Calu3 (cell line): ENCODE results near the gene SRSF10. TPM values are rescaled to one million over a fixed set of nuclear protein-coding genes. Genes with fewer than 3 reads are reported as not detected.

Source experiments
- BruUV-seq: library from RNA; stranded (reverse); fragments of 400-500 nt; replicated peaks from 2 replicates; lab custom pipeline; 2021; lab: Mats Ljungman, UMichigan
- CTCF ChIA-PET: fragments of 300-600 bp; sonication (Branson Sonifier 250); formaldehyde crosslinking; loops from one replicate; lab custom pipeline; 2022; ENCODE audit warnings: antibody characterized with exemption; lab: Charles Lee
- DNase-seq: peaks from one replicate; pipeline ENCODE4 v3.0.0; 2022
- H3K27ac Mint-ChIP-seq: one replicate; pipeline ENCODE4 v1.8.0; 2022; ENCODE audit warnings: mixed read lengths; ENCODE audit not compliant: unreplicated experiment
- H3K27me3 Mint-ChIP-seq: one replicate; pipeline ENCODE4 v1.8.0; 2022; ENCODE audit warnings: mixed read lengths; ENCODE audit not compliant: unreplicated experiment
- H3K36me3 Mint-ChIP-seq: one replicate; pipeline ENCODE4 v1.8.0; 2022; ENCODE audit warnings: mild to moderate bottlenecking, moderate library complexity, mixed read lengths; ENCODE audit not compliant: insufficient read depth, unreplicated experiment
- H3K4me1 Mint-ChIP-seq: one replicate; pipeline ENCODE4 v1.8.0; 2022; ENCODE audit warnings: mild to moderate bottlenecking, low read depth, mixed read lengths; ENCODE audit not compliant: unreplicated experiment
- H3K4me3 Mint-ChIP-seq: one replicate; pipeline ENCODE4 v1.8.0; 2022; ENCODE audit warnings: mild to moderate bottlenecking, low read depth, moderate library complexity, mixed read lengths; ENCODE audit not compliant: unreplicated experiment
- H3K9me3 Mint-ChIP-seq: one replicate; pipeline ENCODE4 v1.8.0; 2022; ENCODE audit warnings: low read depth, mixed read lengths; ENCODE audit not compliant: unreplicated experiment
- CTCF ChIP-seq: fragments of 200-600 bp; IDR thresholded peaks from one replicate; pipeline ENCODE4 v1.8.0; 2022; ENCODE audit warnings: antibody characterized with exemption; ENCODE audit not compliant: unreplicated experiment
- intact Hi-C: fragments of 100-400 bp; cut with micrococcal nuclease; formaldehyde crosslinking; loops from one replicate; pipeline ENCODE4 v1.10.0; 2022; ENCODE audit not compliant: unreplicated experiment
- microRNA-seq: library from miRNA; unstranded; fragments of <30 nt; microRNA quantifications from one replicate; pipeline ENCODE4 v1.2.0, GENCODE V29; 2022
- total RNA-seq: library from RNA; stranded (reverse); gene quantifications from 2 replicates; pipeline ENCODE4 v1.2.3, GENCODE V29; 2022

The SRSF10 gene
- total RNA-seq, 1 experiment from 2014 or later, result 121 TPM

- no peak overlapping the region for H3K4me3 Mint-ChIP-seq
- no TSS peak for BruUV-seq
- DNase-seq, result peak; percentile 74
- CTCF ChIA-PET, result interaction anchor here (0.6 to 1.9 kb wide), 9 partner anchors 16 to 145 kb away, joined by 3 to 24 read pairs (median 4); partner anchors contain the start of genes LYPLA2 and PITHD1
- intact Hi-C loops, result loop anchor here (1.0 to 5.0 kb wide), 2 partner anchors 49 to 144 kb away; partner anchors contain the start of gene FUCA1
- H3K9me3 Mint-ChIP-seq, result no peaks in the 10 kb centered on the region
- TF ChIP-seq CTCF, result peak; percentile 57
- H3K36me3 Mint-ChIP-seq, result no peaks in the 10 kb centered on the region
- no peak overlapping the region for H3K27ac Mint-ChIP-seq
- no peaks in the 10 kb centered on the region for H3K27me3 Mint-ChIP-seq
- no peaks in the 10 kb centered on the region for H3K4me1 Mint-ChIP-seq
Observed at GRCh38 chr1:23916209-23917131, 63.7 kb downstream of the SRSF10 start.

GRCh38 chr1:23915466-23915865, 64.7 kb downstream of the SRSF10 start:
- CTCF ChIA-PET, result interaction anchor here (1.9 kb wide), 1 partner anchor 144 kb away, joined by 24 read pairs; no protein-coding TSS in a partner anchor
- TF ChIP-seq CTCF, result no peak
- Mint-ChIP-seq H3K4me3 (no peak overlapping the region), H3K27me3 (no peaks in the 10 kb centered on the region), H3K4me1 (no peaks in the 10 kb centered on the region), H3K9me3 (no peaks in the 10 kb centered on the region), H3K27ac (no peak overlapping the region), H3K36me3 (no peaks in the 10 kb centered on the region)
- intact Hi-C loops, result loop anchor here (5.0 kb wide), 1 partner anchor 48 kb away; the partner anchor contains the start of gene FUCA1
- BruUV-seq, result no TSS peak
- no peak for DNase-seq

- H3K4me1 Mint-ChIP-seq, result no peaks in the 10 kb centered on the region
- no TSS peak for BruUV-seq
- TF ChIP-seq CTCF, result no peak
- H3K27me3 Mint-ChIP-seq, result no peaks in the 10 kb centered on the region
- CTCF ChIA-PET, result no interaction called here
- no peak overlapping the region for H3K27ac Mint-ChIP-seq
- H3K9me3 Mint-ChIP-seq, result no peaks in the 10 kb centered on the region
- no peak for DNase-seq
- no peaks in the 10 kb centered on the region for H3K36me3 Mint-ChIP-seq
- intact Hi-C loops, result loop anchor here (5.0 kb wide), 1 partner anchor 48 kb away; the partner anchor contains the start of gene FUCA1
- H3K4me3 Mint-ChIP-seq, result no peak overlapping the region
Observed at GRCh38 chr1:23914921-23915320, 65.2 kb downstream of the SRSF10 start.

Small RNA genes lying within 50 kb of the gene (microRNA-seq; reads per million reads assigned to microRNA genes)
- not detected for gene MIR378F

Other genes starting within 250 kb of the SRSF10 start
- gene ELOA, start 236.9 kb downstream of the SRSF10 start, total RNA-seq, result 32.4 and 36.5 TPM in 2 replicates
- 30.6 and 33.0 TPM in 2 replicates for gene PITHD1, start 201.9 kb downstream of the SRSF10 start, total RNA-seq
- gene LYPLA2, start 189.2 kb downstream of the SRSF10 start, total RNA-seq, result 52.0 and 66.5 TPM in 2 replicates
- 76.7 and 97.9 TPM in 2 replicates for gene GALE, start 179.6 kb downstream of the SRSF10 start, total RNA-seq
- gene HMGCL, start 154.9 kb downstream of the SRSF10 start, total RNA-seq, result 23.1 and 27.8 TPM in 2 replicates
- gene FUCA1, start 112.0 kb downstream of the SRSF10 start, total RNA-seq, result 17.2 and 22.9 TPM in 2 replicates
- gene CNR2, start 67.0 kb downstream of the SRSF10 start, total RNA-seq, result not detected in 2 replicates
- gene PNRC2, start 20.5 kb downstream of the SRSF10 start, total RNA-seq, result 57.9 and 59.0 TPM in 2 replicates
- gene MYOM3, start 131.8 kb upstream of the SRSF10 start, total RNA-seq, result 0.42 and 1.0 TPM in 2 replicates
- 1.3 and 2.0 TPM in 2 replicates for gene IL22RA1, start 162.8 kb upstream of the SRSF10 start, total RNA-seq
- gene IFNLR1, start 207.0 kb upstream of the SRSF10 start, total RNA-seq, result 4.5 and 5.0 TPM in 2 replicates